Lower lobe of right lung (tissue), 2 donors: ENCODE results near the gene OR1J2. TPM values are rescaled to one million over a fixed set of nuclear protein-coding genes. Genes with fewer than 3 reads are reported as not detected.

Experiments used
- ATAC-seq, 2 donors: fragments of 200-7000 bp; cut with Tn5 transposase; one replicate each; pipeline ENCODE4 v1.9.1; 2020 to 2022; ENCODE audit warnings: mild to moderate bottlenecking in 2 of 2, moderate library complexity in 2 of 2
- DNase-seq: peaks from one replicate; pipeline ENCODE4 v3.0.0-alpha.2; 2020
- H3K27ac ChIP-seq: fragments of 200-600 bp; one replicate; pipeline ENCODE4 v1.8.0; 2022
- H3K27me3 ChIP-seq: fragments of 200-600 bp; one replicate; pipeline ENCODE4 v1.8.0; 2022; ENCODE audit warnings: low read depth
- H3K36me3 ChIP-seq: fragments of 200-600 bp; one replicate; pipeline ENCODE4 v1.8.0; 2022; ENCODE audit warnings: mild to moderate bottlenecking
- H3K4me1 ChIP-seq: fragments of 200-600 bp; one replicate; pipeline ENCODE4 v1.8.0; 2022
- H3K4me3 ChIP-seq: fragments of 200-600 bp; one replicate; pipeline ENCODE4 v1.8.0; 2022; ENCODE audit warnings: mild to moderate bottlenecking
- H3K9me3 ChIP-seq: fragments of 200-600 bp; one replicate; pipeline ENCODE4 v1.8.0; 2022
- CTCF ChIP-seq: fragments of 200-600 bp; IDR thresholded peaks from one replicate; pipeline ENCODE4 v1.8.0; 2022; ENCODE audit warnings: antibody characterized with exemption, mild to moderate bottlenecking
- intact Hi-C: fragments of 100-400 bp; cut with DNase I; formaldehyde crosslinking; loops from one replicate; pipeline ENCODE4 v1.11.0; 2022
- long read RNA-seq: library from polyadenylated mRNA; unstranded; transcript quantifications from one replicate; pipeline ENCODE4 v2.0.0, GENCODE V29; 2021
- total RNA-seq: library from RNA; stranded (reverse); fragmentation: NEBNext Ultra II Directional; extraction: Animal tissue kit (Norgen Biotek cat#: 25700); gene quantifications from one replicate; pipeline ENCODE4 v1.2.1, GENCODE V29; 2021
- donor health status: DM: no; HTN: yes; CAD: no; lungs with severe emphysema.

Gene OR1J2, protein sequence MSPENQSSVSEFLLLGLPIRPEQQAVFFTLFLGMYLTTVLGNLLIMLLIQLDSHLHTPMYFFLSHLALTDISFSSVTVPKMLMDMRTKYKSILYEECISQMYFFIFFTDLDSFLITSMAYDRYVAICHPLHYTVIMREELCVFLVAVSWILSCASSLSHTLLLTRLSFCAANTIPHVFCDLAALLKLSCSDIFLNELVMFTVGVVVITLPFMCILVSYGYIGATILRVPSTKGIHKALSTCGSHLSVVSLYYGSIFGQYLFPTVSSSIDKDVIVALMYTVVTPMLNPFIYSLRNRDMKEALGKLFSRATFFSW
- not detected for total RNA-seq
- long read RNA-seq: 0 reads

- intact Hi-C loops: no loop called here
- no peak within 1 kb of the TSS for H3K27ac ChIP-seq
- H3K36me3 ChIP-seq: no peaks in the 10 kb centered on the region
- no peaks in the 10 kb centered on the region for H3K4me1 ChIP-seq
- ATAC-seq (no peak), DNase-seq (no peak)
- no peaks in the 10 kb centered on the region for H3K9me3 ChIP-seq
- TF ChIP-seq CTCF: no peak
- no peak within 1 kb of the TSS for H3K4me3 ChIP-seq
- peaks cover 2% of the 10 kb centered on the region for H3K27me3 ChIP-seq
Observed at GRCh38 chr9:122510502-122510901, at the start of gene OR1J2. Gene OR1J2 (plus strand): TSS chr9:122510802. CDS start chr9:122510802, 0 bp downstream.

DNA sequence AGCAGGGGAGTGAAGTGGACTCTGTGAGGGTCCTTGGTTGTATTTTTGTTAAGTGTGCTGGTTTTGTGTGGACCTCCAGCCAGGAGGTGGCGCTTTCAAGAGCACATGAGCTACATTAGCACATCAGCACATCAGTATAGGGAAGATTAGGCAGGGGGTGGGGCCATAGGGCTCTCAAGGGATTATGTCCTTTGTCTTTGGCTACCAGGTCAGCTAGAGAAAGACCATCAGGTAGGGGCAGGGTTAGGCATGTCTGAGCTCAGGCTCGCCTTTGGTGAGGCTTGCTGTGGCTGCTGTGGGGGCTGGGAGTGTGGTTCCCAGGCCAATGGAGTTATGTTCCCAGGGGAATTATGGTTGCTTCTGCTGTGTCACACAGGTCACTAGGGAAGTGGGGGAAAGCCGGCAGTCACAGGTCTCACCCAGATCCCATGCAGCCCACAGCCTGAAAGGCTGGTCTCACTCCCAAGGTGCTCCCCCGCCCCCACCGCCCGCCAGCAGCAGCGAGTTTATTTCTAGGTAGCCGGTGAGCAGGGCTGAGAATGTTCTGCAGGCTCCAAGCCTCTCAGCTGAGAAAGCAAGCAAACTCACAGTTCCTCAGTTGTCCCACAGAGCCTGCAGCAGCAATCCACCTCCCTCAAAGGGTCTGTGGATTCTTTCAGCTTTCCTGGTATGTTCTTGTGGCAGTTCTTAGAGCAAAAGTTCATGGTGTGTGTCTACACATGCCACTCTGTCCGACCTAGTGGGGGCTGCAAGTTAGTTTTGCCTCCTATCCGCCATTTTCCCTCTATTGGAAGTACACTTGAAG, 46.6 kb upstream of the OR1J2 start:
- no peak for TF ChIP-seq CTCF
- ATAC-seq (peak; percentile 30 to 46), DNase-seq (no peak)
- intact Hi-C loops: no loop called here
- Histone ChIP-seq H3K9me3 (no peaks in the 10 kb centered on the region), H3K4me1 (peaks cover 10% of the 10 kb centered on the region), H3K27me3 (no peaks in the 10 kb centered on the region), H3K4me3 (peak overlapping the region; percentile 52), H3K36me3 (no peaks in the 10 kb centered on the region), H3K27ac (peak overlapping the region; percentile 25)

DNA sequence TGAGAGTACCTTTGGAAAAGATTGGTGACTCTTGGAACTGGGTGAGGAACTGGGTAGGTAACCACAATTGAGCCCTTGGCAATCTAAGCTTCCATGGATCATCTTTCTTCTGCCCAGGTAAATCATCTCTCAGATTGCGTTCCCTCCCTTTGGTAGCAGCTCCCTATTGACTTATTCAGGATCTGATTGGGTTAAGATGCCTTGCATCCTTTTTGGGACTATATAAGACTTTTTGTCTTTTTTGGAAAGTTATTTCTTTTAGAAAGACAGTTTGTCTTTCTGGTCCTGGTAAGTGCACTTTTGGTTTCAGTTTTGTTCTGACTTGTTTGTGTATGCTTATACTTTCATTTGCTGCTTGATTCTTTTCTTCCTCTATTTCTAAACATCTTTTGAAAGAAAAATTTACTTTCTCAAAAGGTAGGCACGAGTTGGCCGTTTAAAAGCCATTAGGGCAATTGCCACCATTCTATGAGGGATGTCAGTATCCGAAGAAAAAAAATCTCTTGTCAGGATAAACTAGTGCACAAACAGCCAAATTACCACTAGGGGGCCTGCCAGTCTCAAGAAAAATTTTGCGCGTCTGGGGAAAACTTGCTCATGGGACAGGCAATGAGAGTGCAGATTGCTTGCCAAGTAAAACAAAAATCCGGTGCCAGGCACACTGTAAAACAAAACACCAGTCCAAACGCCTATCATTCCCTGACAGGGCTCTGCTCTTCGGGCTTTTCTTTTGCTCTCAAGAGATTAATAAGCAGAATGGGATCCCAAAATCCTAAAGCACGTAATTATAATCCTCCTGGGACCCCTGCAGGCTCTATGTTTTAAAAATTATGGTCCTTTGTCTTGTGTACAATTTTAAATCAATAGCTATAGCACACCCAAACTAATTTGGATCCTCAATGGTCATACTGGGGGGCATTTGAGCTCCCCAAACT, 45.7 kb upstream of the OR1J2 start:
- ATAC-seq (peak; percentile 88 to 95), DNase-seq (peak; percentile 55)
- TF ChIP-seq CTCF: peak; percentile 79
- H3K4me3 ChIP-seq: peak overlapping the region; percentile 52
- intact Hi-C loops: no loop called here
- peak overlapping the region; percentile 25 for H3K27ac ChIP-seq
- no peaks in the 10 kb centered on the region for H3K36me3 ChIP-seq
- H3K27me3 ChIP-seq: no peaks in the 10 kb centered on the region
- H3K9me3 ChIP-seq: no peaks in the 10 kb centered on the region
- peaks cover 10% of the 10 kb centered on the region for H3K4me1 ChIP-seq

DNA sequence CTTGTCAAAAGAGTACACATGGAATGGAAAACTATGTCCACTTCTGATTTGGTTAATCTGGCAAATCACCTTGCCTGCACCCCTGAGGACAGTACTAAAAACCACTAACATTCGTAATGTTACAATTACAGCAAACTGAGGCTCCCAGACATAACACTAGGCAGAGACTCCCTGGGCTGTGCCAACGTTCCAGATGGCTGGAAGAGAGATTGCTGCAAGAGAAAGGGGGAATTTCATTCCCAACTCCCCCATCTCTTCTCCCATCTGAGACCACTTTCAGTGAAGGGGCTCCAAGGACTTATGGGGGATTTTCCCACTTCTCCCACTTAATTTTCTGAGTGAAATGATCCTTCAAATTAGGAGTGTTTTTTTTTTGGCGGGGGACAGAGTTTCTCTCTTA, 44.1 kb upstream of the OR1J2 start:
- DNase-seq: no peak
- H3K4me3 ChIP-seq: no peak overlapping the region
- intact Hi-C loops: no loop called here

More for the DNA sequence above, 44.1 kb upstream of the OR1J2 start:
- TF ChIP-seq CTCF: no peak
- H3K9me3 ChIP-seq: no peaks in the 10 kb centered on the region
- H3K27ac ChIP-seq: no peak overlapping the region
- H3K27me3 ChIP-seq: peaks cover 5% of the 10 kb centered on the region
- ATAC-seq: no peak
- H3K36me3 ChIP-seq: no peaks in the 10 kb centered on the region
- peaks cover 10% of the 10 kb centered on the region for H3K4me1 ChIP-seq
